HCT116 (cell line): ENCODE measurements around the gene CHPT1. TPM values are rescaled to one million over a fixed set of nuclear protein-coding genes. Genes with fewer than 3 reads are reported as not detected.

Experiments
- ATAC-seq: fragments of 200-7000 bp; cut with Tn5 transposase; 2 replicates; pipeline ENCODE4 v1.9.1; 2020; ENCODE audit warnings: mild to moderate bottlenecking, moderate library complexity
- BruUV-seq: library from RNA; stranded (reverse); fragments of 400-500 nt; replicated peaks from 2 replicates; lab custom pipeline; 2021; lab: Mats Ljungman, UMichigan
- CTCF ChIA-PET: fragments of 300-600 bp; sonication (Branson Sonifier 250); formaldehyde crosslinking; loops from one replicate; lab custom pipeline; 2021; ENCODE audit warnings: antibody characterized with exemption; lab: Charles Lee
- POLR2A ChIA-PET: fragments of 300-600, 350-600 bp; sonication (Branson Sonifier 250); formaldehyde crosslinking; loops from one replicate; lab custom pipeline; 2021; ENCODE audit warnings: antibody characterized with exemption; lab: Charles Lee
- RAD21 ChIA-PET, 2 experiments: fragments of 300-600 bp; sonication (Branson Sonifier 250); formaldehyde crosslinking; loops; one replicate each; lab custom pipeline; 2023; ENCODE audit warnings: low total read pairs in 2 of 2; ENCODE audit not compliant: uncharacterized antibody in 2 of 2, unreplicated experiment in 2 of 2, low non-redundant PET in 1 of 2; lab: Charles Lee
- DNase-seq: peaks from one replicate; pipeline ENCODE4 v3.0.0-alpha.2; 2010; ENCODE audit warnings: low read depth, low spot score
- H2AFZ ChIP-seq: fragments of 200-600 bp; shearing (Covaris generic), sonication (generic); 2 replicates; pipeline ENCODE4 v1.6.1; 2017; ENCODE audit warnings: low read depth, mixed run types, mixed read lengths, antibody characterized with exemption, low read length; ENCODE audit not compliant: poor library complexity, severe bottlenecking
- H3K27ac ChIP-seq: 2 replicates; pipeline ENCODE4 v1.5.1; 2012; ENCODE audit warnings: low read depth, low read length
- H3K27me3 ChIP-seq: fragments of 200-600 bp; sonication (generic); 2 replicates; pipeline ENCODE4 v1.6.1; 2016; ENCODE audit warnings: mixed run types, low read length, mixed read lengths; ENCODE audit not compliant: insufficient read depth
- H3K36me3 ChIP-seq, 2 experiments: fragments of 200-500 bp in 1 of 2; fragments of 200-600 bp in 1 of 2; sonication (Bioruptor generic) in 1 of 2; sonication (generic) in 1 of 2; 2 replicates each; pipeline versions ENCODE4 v1.5.1 to v1.6.1; 2014 to 2016; ENCODE audit warnings: low read length in 2 of 2, inconsistent platforms in 1 of 2, mixed read lengths in 1 of 2, mixed run types in 1 of 2; ENCODE audit not compliant: insufficient read depth in 2 of 2, control insufficient read depth in 1 of 2
- H3K4me1 ChIP-seq, 2 experiments: fragments of 200-600 bp in 1 of 2; sonication (generic) in 1 of 2; 2 replicates each; pipeline versions ENCODE4 v1.5.1 to v1.6.1; 2012 to 2017; ENCODE audit warnings: low read length in 2 of 2, inconsistent platforms in 1 of 2, mild to moderate bottlenecking in 1 of 2, mixed read lengths in 1 of 2, mixed run types in 1 of 2, moderate library complexity in 1 of 2; ENCODE audit not compliant: insufficient read depth in 2 of 2, control insufficient read depth in 1 of 2
- H3K4me2 ChIP-seq: fragments of 200-600 bp; sonication (generic); 2 replicates; pipeline ENCODE4 v1.6.1; 2017; ENCODE audit warnings: mixed run types, low read length, mixed read lengths
- H3K4me3 ChIP-seq, 2 experiments: fragments of 200-600 bp in 1 of 2; sonication (generic) in 1 of 2; replicated peaks in 1 of 2; 2 replicates each; pipeline ENCODE4 v1.5.1; 2011 to 2016; ENCODE audit warnings: low read length in 2 of 2, control low read depth in 1 of 2, low read depth in 1 of 2, mild to moderate bottlenecking in 1 of 2, mixed read lengths in 1 of 2, mixed run types in 1 of 2
- H3K79me2 ChIP-seq: fragments of 200-600 bp; sonication (generic); 2 replicates; pipeline ENCODE4 v1.6.1; 2017; ENCODE audit warnings: mild to moderate bottlenecking, mixed run types, low read length, moderate library complexity, mixed read lengths; ENCODE audit not compliant: insufficient read depth
- H3K9ac ChIP-seq: fragments of 200-600 bp; sonication (generic); 2 replicates; pipeline ENCODE4 v1.6.1; 2016; ENCODE audit warnings: low read length, mixed read lengths
- H3K9me2 ChIP-seq: fragments of 200-600 bp; sonication (generic), shearing (Covaris generic); 2 replicates; pipeline ENCODE4 v1.6.1; 2017; ENCODE audit warnings: mixed run types, mild to moderate bottlenecking, moderate library complexity; ENCODE audit not compliant: insufficient read depth
- H3K9me3 ChIP-seq, 2 experiments: fragments of 200-500 bp in 1 of 2; fragments of 200-600 bp in 1 of 2; sonication (Bioruptor generic) in 1 of 2; sonication (generic) in 1 of 2; 2 replicates each; pipeline ENCODE4 v1.6.1; 2014 to 2017; ENCODE audit warnings: low read length in 2 of 2, mixed read lengths in 2 of 2, inconsistent platforms in 1 of 2, low read depth in 1 of 2, mild to moderate bottlenecking in 1 of 2, mixed run types in 1 of 2, moderate library complexity in 1 of 2; ENCODE audit not compliant: control insufficient read depth in 1 of 2, insufficient read depth in 1 of 2
- H4K20me1 ChIP-seq: fragments of 200-600 bp; sonication (generic), shearing (Covaris generic); 2 replicates; pipeline ENCODE4 v1.6.1; 2017; ENCODE audit warnings: mixed run types, mild to moderate bottlenecking, moderate library complexity; ENCODE audit not compliant: insufficient read depth
- ATF3 ChIP-seq: IDR thresholded peaks from 2 replicates; pipeline ENCODE4 v1.6.1; 2012
- CEBPB ChIP-seq: IDR thresholded peaks from 2 replicates; pipeline ENCODE4 v1.6.1; 2012; ENCODE audit warnings: low read depth
- EGR1 ChIP-seq: IDR thresholded peaks from 2 replicates; pipeline ENCODE4 v1.6.1; 2012; ENCODE audit warnings: low read depth
- EZH2 ChIP-seq: fragments of 200-600 bp; sonication (generic); IDR thresholded peaks from 2 replicates; pipeline ENCODE4 v1.6.1; 2017; ENCODE audit warnings: antibody characterized with exemption, mixed run types
- MAX ChIP-seq: IDR thresholded peaks from 2 replicates; pipeline ENCODE4 v1.6.1; 2012
- REST ChIP-seq: IDR thresholded peaks from 2 replicates; pipeline ENCODE4 v1.6.1; 2012; ENCODE audit warnings: low read depth
- SIN3A ChIP-seq: IDR thresholded peaks from 2 replicates; pipeline ENCODE4 v1.6.1; 2012; ENCODE audit warnings: low read depth
- SP1 ChIP-seq: IDR thresholded peaks from 2 replicates; pipeline ENCODE4 v1.6.1; 2012; ENCODE audit warnings: low read depth
- SRF ChIP-seq: IDR thresholded peaks from 2 replicates; pipeline ENCODE4 v1.6.1; 2012; ENCODE audit warnings: low read depth
- ZBTB33 ChIP-seq: IDR thresholded peaks from 2 replicates; pipeline ENCODE4 v1.6.1; 2011; ENCODE audit warnings: mild to moderate bottlenecking, low read length, moderate library complexity; ENCODE audit not compliant: insufficient replicate concordance; ENCODE audit errors: extremely low read depth
- ZFX ChIP-seq: fragments of 450-650 bp; IDR thresholded peaks from 2 replicates; pipeline ENCODE4 v1.6.1; 2017
- ZNF274 ChIP-seq: fragments of 200-500 bp; sonication (Bioruptor generic); IDR thresholded peaks from 2 replicates; pipeline ENCODE4 v1.6.1; 2014; ENCODE audit warnings: mild to moderate bottlenecking, low read depth, low read length, inconsistent platforms
- intact Hi-C: fragments of 100-400 bp; cut with micrococcal nuclease; formaldehyde crosslinking; loops from 2 replicates; pipeline ENCODE4 v1.10.0; 2022
- total RNA-seq: library from RNA; stranded (reverse); gene quantifications from one replicate; pipeline ENCODE4 v1.2.1, GENCODE V29; 2021; ENCODE audit not compliant: unreplicated experiment

The CHPT1 gene
- total RNA-seq, 1 experiment from 2014 or later: 20.1 TPM

GRCh38 chr12:101691503-101692096 is 5.8 kb upstream of the CHPT1 start:
- RAD21 ChIA-PET: no interaction called here
- H3K9me3 ChIP-seq: no peaks in the 10 kb centered on the region
- no peak overlapping the region for H3K4me2 ChIP-seq
- no peak overlapping the region for H2AFZ ChIP-seq
- intact Hi-C loops: no loop called here
- BruUV-seq: no TSS peak
- no peak overlapping the region for H3K4me3 ChIP-seq
- H3K4me1 ChIP-seq: peaks cover 2 to 3% of the 10 kb centered on the region in 2 experiments; a peak in 3 of 4 replicates
- H3K9ac ChIP-seq: no peak overlapping the region
- H3K27ac ChIP-seq: no peak overlapping the region
- H3K36me3 ChIP-seq: no peaks in the 10 kb centered on the region
- no peak for TF ChIP-seq ZNF274
- TF ChIP-seq ATF3: no peak
- TF ChIP-seq EZH2: no peak
- no peak for TF ChIP-seq EGR1
- no peak for TF ChIP-seq CEBPB
- TF ChIP-seq, all 23 proteins: peak for 0
- ChIA-PET CTCF (no interaction called here), POLR2A (no interaction called here)
- no peak for ATAC-seq
- Histone ChIP-seq H3K9me2 (no peaks in the 10 kb centered on the region), H4K20me1 (no peaks in the 10 kb centered on the region), H3K27me3 (no peaks in the 10 kb centered on the region), H3K79me2 (no peaks in the 10 kb centered on the region)
- no peak for DNase-seq

- RAD21 ChIA-PET: no interaction called here
- no TSS peak for BruUV-seq
Observed at GRCh38 chr12:101694297-101694848, 3.1 kb upstream of the CHPT1 start.

More at GRCh38 chr12:101694297-101694848, 3.1 kb upstream of the CHPT1 start:
- TF ChIP-seq SP1: no peak
- no peak for TF ChIP-seq ZBTB33
- no peak for TF ChIP-seq ZFX
- TF ChIP-seq REST: no peak
- TF ChIP-seq ZNF274: no peak
- TF ChIP-seq SRF: no peak
- no peak for TF ChIP-seq MAX
- TF ChIP-seq SIN3A: no peak
- TF ChIP-seq, all 23 proteins: peak for 0
- intact Hi-C loops: no loop called here
- H4K20me1 ChIP-seq: no peaks in the 10 kb centered on the region
- no peak for ATAC-seq
- no peaks in the 10 kb centered on the region for H3K27me3 ChIP-seq
- no peak overlapping the region for H3K9ac ChIP-seq
- no peak for DNase-seq
- H3K9me2 ChIP-seq: no peaks in the 10 kb centered on the region
- ChIA-PET CTCF (no interaction called here), POLR2A (no interaction called here)
- no peaks in the 10 kb centered on the region for H3K36me3 ChIP-seq
- no peaks in the 10 kb centered on the region for H3K9me3 ChIP-seq
- no peak overlapping the region for H3K4me3 ChIP-seq
- peaks cover 14% of the 10 kb centered on the region for H3K79me2 ChIP-seq
- no peak overlapping the region for H3K4me2 ChIP-seq
- H2AFZ ChIP-seq: no peak overlapping the region
- no peak overlapping the region for H3K27ac ChIP-seq
- H3K4me1 ChIP-seq: peaks cover 8 to 15% of the 10 kb centered on the region in 2 experiments; a peak in 3 of 4 replicates
